Glutamatergic neuron (in vitro differentiated cells): ENCODE data around the gene PCDH9. TPM values are rescaled to one million over a fixed set of nuclear protein-coding genes. Genes with fewer than 3 reads are reported as not detected.

Experiments
- DNase-seq: peaks from one replicate; pipeline ENCODE4 v3.0.0; 2022
- H3K27ac Mint-ChIP-seq: one replicate; pipeline ENCODE4 v1.8.0; 2020; ENCODE audit warnings: mild to moderate bottlenecking, mixed read lengths, inconsistent platforms; ENCODE audit not compliant: unreplicated experiment
- H3K27me3 Mint-ChIP-seq: one replicate; pipeline ENCODE4 v1.8.0; 2020; ENCODE audit warnings: mild to moderate bottlenecking, moderate library complexity, mixed read lengths, inconsistent platforms; ENCODE audit not compliant: unreplicated experiment
- H3K36me3 Mint-ChIP-seq: one replicate; pipeline ENCODE4 v1.8.0; 2020; ENCODE audit warnings: mild to moderate bottlenecking, mixed read lengths, inconsistent platforms; ENCODE audit not compliant: unreplicated experiment
- H3K4me1 Mint-ChIP-seq: one replicate; pipeline ENCODE4 v1.8.0; 2020; ENCODE audit warnings: mild to moderate bottlenecking, low read depth, mixed read lengths, inconsistent platforms; ENCODE audit not compliant: unreplicated experiment
- H3K4me3 Mint-ChIP-seq: one replicate; pipeline ENCODE4 v1.8.0; 2020; ENCODE audit warnings: mild to moderate bottlenecking, mixed read lengths, inconsistent platforms; ENCODE audit not compliant: unreplicated experiment
- H3K9me3 Mint-ChIP-seq: one replicate; pipeline ENCODE4 v1.8.0; 2020; ENCODE audit warnings: mild to moderate bottlenecking, moderate library complexity, mixed read lengths, inconsistent platforms; ENCODE audit not compliant: unreplicated experiment
- total RNA-seq: library from RNA; stranded (reverse); fragmentation: NEBNext Ultra II Directional; extraction: Animal tissue kit (Norgen Biotek cat#: 25700); gene quantifications from one replicate; pipeline ENCODE4 v1.2.1, GENCODE V29; 2021; ENCODE audit not compliant: unreplicated experiment
- TF ChIP-seq, protein P1 (sequence below): fragments of 200-600 bp; sonication (generic); IDR thresholded peaks from one replicate; pipeline ENCODE4 v1.5.0; 2021; ENCODE audit not compliant: partially characterized antibody, unreplicated experiment

Gene PCDH9
- total RNA-seq, 1 donor from 2014 or later, result 43.3 TPM

DNA sequence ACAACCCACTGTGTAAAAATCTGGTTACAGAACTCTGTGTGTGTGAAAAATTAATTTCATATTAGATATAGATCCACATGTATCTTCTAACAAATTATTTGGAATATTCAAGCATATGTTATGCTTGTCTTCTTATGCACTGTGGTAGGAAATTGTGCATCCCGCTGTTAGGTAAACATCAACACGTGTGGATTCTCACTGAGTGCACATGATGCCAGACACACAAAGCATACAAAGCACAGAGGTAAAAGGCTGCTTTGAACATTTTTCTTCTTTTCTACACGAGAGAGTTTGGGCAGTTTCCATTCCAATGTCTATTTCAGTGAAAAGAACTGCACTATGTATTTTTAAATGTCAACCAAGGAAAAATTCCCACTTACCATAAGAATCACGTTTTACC is 354.9 kb downstream of the PCDH9 start:
- no peaks in the 10 kb centered on the region for H3K27me3 Mint-ChIP-seq

DNA sequence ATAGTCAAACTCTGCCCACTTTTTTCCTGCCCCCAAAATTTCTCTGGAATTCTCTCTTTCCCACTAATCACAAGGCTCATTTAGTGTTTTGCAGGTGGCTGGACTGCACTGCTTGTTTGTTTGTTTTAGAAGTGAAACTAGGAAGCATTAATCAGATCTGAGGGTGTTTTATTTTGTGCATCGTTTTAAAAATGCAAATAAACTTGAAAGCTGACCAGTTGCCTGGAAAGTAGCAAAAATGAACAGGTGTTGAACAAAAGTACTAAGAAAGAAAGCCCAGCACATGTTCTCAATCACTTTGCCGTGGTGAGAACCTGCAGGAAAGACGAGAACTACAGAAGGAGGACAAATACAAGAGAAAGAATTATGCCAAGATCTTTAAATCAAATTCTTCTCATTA is 365.5 kb downstream of the PCDH9 start:
- no peaks in the 10 kb centered on the region for H3K27me3 Mint-ChIP-seq
- H3K4me1 Mint-ChIP-seq, result peaks cover 8% of the 10 kb centered on the region
- H3K27ac Mint-ChIP-seq, result no peak overlapping the region
- TF ChIP-seq, protein P1, sequence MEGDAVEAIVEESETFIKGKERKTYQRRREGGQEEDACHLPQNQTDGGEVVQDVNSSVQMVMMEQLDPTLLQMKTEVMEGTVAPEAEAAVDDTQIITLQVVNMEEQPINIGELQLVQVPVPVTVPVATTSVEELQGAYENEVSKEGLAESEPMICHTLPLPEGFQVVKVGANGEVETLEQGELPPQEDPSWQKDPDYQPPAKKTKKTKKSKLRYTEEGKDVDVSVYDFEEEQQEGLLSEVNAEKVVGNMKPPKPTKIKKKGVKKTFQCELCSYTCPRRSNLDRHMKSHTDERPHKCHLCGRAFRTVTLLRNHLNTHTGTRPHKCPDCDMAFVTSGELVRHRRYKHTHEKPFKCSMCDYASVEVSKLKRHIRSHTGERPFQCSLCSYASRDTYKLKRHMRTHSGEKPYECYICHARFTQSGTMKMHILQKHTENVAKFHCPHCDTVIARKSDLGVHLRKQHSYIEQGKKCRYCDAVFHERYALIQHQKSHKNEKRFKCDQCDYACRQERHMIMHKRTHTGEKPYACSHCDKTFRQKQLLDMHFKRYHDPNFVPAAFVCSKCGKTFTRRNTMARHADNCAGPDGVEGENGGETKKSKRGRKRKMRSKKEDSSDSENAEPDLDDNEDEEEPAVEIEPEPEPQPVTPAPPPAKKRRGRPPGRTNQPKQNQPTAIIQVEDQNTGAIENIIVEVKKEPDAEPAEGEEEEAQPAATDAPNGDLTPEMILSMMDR, result no peak
- no peaks in the 10 kb centered on the region for H3K9me3 Mint-ChIP-seq
- H3K4me3 Mint-ChIP-seq, result no peak overlapping the region
- no peaks in the 10 kb centered on the region for H3K36me3 Mint-ChIP-seq
- no peak for DNase-seq

More for the DNA sequence above, 354.9 kb downstream of the PCDH9 start:
- no peaks in the 10 kb centered on the region for H3K36me3 Mint-ChIP-seq
- TF ChIP-seq, protein P1, result no peak
- H3K27ac Mint-ChIP-seq, result no peak overlapping the region
- H3K4me3 Mint-ChIP-seq, result no peak overlapping the region
- H3K4me1 Mint-ChIP-seq, result no peaks in the 10 kb centered on the region
- H3K9me3 Mint-ChIP-seq, result no peaks in the 10 kb centered on the region
- no peak for DNase-seq

DNA sequence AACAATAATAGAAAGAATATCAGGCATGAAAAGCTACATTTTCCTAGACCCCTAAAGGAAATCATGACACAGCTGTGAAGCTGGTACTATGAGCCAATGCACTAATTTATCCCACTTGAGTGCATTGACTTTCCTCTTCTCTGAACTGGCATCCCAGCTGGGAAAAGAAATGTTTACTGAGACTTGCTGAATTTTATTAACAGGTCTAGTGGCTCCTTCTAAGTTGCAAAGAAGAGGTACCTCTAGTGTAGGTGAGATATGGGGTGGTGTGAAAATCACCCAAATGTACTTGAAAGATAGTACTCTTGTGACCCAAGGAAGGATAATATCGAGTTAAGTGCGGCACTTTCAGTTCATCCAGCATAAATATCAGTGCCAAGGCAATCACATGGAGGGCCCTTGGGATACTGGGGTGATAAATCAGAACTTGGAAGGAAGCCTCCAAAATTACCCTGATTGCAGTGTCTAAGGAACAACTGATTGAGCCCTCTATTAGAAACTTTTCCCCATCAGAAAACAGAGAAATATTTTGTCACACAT is 369.2 kb downstream of the PCDH9 start:
- Mint-ChIP-seq H3K27me3 (no peaks in the 10 kb centered on the region), H3K9me3 (no peaks in the 10 kb centered on the region), H3K36me3 (no peaks in the 10 kb centered on the region), H3K4me1 (peaks cover 8% of the 10 kb centered on the region), H3K4me3 (no peak overlapping the region), H3K27ac (no peak overlapping the region)
- DNase-seq, result no peak
- TF ChIP-seq, protein P1, result no peak

DNA sequence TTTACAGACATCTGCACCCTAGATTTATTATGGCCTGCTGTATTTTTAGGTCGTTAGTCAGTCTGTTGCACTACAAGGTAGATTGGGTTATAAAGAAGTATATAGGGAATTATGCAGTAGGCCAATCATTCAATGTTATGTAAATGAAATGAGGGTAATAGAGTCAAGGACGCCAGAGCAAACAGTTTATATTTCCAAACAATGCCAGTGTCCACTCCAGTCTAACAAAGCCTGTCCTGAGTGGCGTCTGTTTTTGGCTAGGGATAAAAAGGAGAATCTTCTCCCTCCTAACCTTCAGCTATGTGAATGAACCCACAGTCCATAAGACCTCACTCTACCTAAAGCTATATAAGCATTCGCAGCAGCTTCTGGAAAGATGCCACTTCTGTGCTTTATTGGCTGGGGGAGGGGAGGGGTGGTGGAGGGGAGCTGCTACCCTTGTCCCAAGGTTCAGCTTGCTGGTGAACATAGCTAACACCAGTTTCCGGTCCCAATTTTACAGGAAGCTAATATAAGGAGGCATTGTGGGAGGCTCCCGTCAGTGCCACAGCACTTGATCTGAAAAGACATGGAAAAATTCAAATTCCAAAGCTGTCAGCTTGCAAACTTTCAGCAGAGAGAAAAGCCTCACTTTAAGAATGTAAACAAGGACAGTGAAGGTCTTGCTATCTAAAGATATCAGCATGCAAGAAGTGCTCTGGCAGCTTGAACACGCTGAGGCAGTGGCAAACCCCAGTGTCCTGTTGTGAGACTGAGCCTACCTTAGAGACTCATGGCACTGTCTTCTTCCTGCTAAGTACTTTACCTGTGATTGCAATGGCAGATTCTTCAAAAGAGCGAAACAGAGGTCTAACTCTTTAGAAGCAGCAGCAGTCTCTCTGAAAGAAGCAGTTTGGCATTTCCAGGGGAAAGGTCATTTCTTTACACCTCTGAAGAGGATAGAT is 369.9 kb downstream of the PCDH9 start:
- Mint-ChIP-seq H3K4me3 (no peak overlapping the region), H3K36me3 (no peaks in the 10 kb centered on the region), H3K9me3 (no peaks in the 10 kb centered on the region), H3K4me1 (peaks cover 8% of the 10 kb centered on the region), H3K27ac (no peak overlapping the region), H3K27me3 (no peaks in the 10 kb centered on the region)
- DNase-seq, result no peak
- TF ChIP-seq, protein P1, result no peak

DNA sequence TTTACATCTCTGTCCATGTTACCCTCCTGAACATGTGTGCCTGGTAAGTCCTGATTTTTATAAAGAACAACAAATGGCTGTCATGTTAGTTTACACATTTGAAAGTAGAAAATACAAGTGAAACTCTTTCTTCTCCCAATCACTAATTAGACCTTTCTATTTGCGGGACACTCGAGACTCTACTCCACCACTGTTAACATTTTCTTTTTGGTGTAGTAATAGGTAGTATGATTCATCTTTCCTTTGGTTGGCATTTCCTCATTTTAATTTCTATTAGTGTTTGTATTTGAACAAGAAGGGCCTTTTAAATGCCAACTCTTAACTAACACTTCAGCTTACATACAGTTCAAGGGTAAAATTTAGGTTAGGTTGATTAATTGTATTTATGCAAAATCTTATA is 371.1 kb downstream of the PCDH9 start:
- Mint-ChIP-seq H3K27ac (no peak overlapping the region), H3K4me3 (no peak overlapping the region), H3K27me3 (no peaks in the 10 kb centered on the region), H3K4me1 (peaks cover 5% of the 10 kb centered on the region), H3K9me3 (no peaks in the 10 kb centered on the region), H3K36me3 (no peaks in the 10 kb centered on the region)
- TF ChIP-seq, protein P1, result no peak
- no peak for DNase-seq
